ENCODE results near the gene AP2S1.
"Not testable (repeated sequence)": the region's sequence is repeated elsewhere in the genome, so short reads cannot be mapped to it uniquely, and the experiment has no call there.

AP2S1 gene

DNA sequence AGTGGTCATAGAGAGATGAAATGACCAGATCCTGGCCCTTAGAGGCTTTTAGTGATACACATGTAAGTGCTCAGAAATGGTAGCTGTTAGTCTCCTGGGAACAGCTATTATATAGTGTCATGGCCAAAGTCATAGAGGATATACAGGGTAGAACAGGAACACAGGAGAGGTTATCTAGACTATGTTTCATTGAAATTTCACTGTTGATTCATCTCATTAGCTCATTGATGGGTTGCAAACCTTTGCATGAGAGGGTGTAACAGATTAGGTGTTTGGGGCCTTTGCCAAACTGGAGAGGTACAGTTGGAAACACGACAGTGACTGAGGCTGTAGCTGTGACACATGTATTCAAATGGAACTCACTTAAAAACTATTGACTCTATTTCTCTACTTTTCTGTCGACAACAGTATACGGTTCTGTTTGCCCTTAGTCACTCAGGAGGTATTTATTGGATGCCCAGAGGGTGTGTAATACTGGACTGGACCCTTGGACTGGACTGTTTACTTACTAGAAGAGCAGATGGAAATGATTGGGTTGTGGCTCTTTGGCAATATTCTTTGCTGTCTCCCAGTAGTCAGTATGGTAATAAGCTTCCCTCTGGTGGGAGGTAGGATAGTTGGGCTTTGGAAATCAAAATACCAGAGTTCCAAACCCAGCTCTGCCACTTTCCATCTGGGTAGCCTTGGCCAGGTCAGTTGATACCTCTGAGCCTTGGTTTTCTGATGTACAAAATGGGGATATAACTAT, 40.0 kb upstream of the AP2S1 start:
- TF ChIP-seq, protein P1, sequence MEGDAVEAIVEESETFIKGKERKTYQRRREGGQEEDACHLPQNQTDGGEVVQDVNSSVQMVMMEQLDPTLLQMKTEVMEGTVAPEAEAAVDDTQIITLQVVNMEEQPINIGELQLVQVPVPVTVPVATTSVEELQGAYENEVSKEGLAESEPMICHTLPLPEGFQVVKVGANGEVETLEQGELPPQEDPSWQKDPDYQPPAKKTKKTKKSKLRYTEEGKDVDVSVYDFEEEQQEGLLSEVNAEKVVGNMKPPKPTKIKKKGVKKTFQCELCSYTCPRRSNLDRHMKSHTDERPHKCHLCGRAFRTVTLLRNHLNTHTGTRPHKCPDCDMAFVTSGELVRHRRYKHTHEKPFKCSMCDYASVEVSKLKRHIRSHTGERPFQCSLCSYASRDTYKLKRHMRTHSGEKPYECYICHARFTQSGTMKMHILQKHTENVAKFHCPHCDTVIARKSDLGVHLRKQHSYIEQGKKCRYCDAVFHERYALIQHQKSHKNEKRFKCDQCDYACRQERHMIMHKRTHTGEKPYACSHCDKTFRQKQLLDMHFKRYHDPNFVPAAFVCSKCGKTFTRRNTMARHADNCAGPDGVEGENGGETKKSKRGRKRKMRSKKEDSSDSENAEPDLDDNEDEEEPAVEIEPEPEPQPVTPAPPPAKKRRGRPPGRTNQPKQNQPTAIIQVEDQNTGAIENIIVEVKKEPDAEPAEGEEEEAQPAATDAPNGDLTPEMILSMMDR (IDR thresholded peaks at IDR 0.05; ENCODE audit: borderline replicate concordance, control extremely low read depth, extremely low read depth, insufficient read depth, missing control alignments): no peak
- no peak for DNase-seq (ENCODE audit: low spot score)
- in situ Hi-C loops (cut with MboI; ENCODE audit: low sequenced_read_pairs, unreplicated experiment): no loop called here

DNA sequence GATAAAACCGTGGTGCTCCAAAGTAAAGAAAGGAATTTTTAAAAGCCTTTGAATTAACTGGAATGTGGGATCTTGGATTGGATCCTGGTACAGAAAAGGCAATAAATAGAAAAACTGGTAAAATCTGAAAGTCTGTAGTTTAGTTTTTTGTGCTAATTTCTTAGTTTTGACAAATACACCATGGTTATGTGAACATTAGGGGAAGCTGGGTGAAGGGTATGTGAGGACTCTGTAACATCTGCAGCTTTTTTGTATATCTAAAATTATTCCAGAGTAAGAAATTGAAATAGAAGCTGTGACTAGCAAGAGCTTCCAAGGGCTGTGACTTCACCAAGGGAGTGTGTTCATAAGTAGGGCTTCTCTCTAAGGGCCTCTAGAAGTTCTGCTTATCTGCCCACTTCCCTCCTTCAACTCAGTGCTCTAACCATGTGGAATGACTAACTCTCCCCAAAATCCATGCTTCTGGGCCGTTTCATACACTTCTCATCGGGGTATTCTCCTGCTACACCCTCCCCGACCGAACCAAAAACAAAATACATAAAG, 36.7 kb upstream of the AP2S1 start:
- DNase-seq (ENCODE audit: low spot score): no peak
- TF ChIP-seq, protein P1 (IDR thresholded peaks at IDR 0.05; ENCODE audit: borderline replicate concordance, control extremely low read depth, extremely low read depth, insufficient read depth, missing control alignments): no peak
- in situ Hi-C loops (cut with MboI; ENCODE audit: low sequenced_read_pairs, unreplicated experiment): no loop called here

DNA sequence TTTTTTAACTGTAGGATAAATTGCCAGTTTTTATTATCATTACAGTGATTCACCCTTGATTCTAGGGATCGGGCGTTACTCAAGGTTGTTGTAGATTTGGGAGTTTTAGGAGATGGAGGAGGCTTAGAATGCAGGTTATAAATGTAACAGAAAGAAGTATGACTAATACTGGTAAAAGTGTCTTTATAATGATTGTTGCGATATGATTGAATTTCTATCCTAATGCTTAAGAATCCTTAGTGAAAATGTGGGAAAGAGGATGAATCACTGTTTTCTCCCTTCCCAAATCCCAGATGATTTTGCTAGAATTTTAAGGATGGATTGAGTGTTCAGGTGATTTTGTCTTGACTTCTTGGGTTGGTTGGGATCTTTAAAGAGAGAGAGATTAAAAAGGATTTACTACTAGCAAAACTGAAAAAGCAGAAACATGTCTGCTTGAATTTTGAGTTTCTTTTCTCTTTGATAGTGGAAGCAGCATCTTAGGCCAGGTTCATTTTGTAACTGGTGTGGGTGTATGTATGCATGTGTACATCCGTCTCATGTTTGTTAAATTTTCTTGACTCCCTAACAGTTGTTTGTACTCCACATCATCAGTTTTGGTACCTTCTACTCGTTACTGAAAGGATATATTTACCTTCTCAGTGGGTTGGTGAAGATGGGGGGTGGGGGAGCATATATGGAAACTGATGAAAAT, 36.0 kb upstream of the AP2S1 start:
- peak; percentile 45 for DNase-seq (ENCODE audit: low spot score)
- TF ChIP-seq, protein P1 (IDR thresholded peaks at IDR 0.05; ENCODE audit: borderline replicate concordance, control extremely low read depth, extremely low read depth, insufficient read depth, missing control alignments): no peak

DNA sequence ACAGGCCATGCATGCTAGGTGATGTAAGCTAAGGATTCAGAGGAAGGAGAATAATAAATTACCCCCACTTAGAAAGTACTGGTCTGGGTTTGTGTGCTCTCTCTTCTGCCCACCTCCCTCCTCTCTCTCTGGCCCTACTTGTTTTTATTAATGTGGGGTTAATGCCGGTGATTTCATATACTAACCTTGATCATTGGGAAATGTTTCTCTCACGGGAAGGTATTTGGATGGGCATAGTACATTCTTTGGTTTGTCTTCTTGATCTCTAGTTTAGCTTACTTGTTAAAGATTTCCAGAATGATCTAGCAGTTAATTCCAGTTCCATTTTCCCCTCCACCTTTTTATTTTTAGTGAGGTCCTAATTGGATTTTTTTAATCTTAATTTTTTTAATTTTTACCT, 34.8 kb upstream of the AP2S1 start:
- TF ChIP-seq, protein P1 (IDR thresholded peaks at IDR 0.05; ENCODE audit: borderline replicate concordance, control extremely low read depth, extremely low read depth, insufficient read depth, missing control alignments): no peak
- no peak for DNase-seq (ENCODE audit: low spot score)
- in situ Hi-C loops (cut with MboI; ENCODE audit: low sequenced_read_pairs, unreplicated experiment): no loop called here

More for the DNA sequence above, 36.0 kb upstream of the AP2S1 start:
- in situ Hi-C loops (cut with MboI; ENCODE audit: low sequenced_read_pairs, unreplicated experiment): no loop called here

DNA sequence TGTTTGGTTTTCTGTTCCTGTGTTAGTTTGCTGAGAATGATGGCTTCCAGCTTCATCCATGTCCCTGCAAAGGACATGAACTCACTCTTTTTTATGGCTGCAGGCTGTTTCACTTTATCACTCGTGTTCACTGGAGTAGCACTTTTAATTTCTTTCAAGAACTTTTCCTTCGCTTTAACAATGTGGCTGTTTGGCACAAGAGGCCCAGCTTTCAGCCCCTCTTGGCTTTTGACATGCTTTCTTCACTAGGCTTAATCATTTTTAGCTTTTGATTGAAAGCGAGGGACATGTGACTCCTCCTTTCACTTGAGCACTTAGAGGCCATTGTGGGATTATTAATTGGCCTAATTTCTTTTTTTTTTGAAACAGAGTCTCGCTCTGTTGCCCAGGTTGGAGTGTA, 32.1 kb upstream of the AP2S1 start:
- in situ Hi-C loops (cut with MboI; ENCODE audit: low sequenced_read_pairs, unreplicated experiment); DNase-seq (ENCODE audit: low spot score): not testable (repeated sequence)

DNA sequence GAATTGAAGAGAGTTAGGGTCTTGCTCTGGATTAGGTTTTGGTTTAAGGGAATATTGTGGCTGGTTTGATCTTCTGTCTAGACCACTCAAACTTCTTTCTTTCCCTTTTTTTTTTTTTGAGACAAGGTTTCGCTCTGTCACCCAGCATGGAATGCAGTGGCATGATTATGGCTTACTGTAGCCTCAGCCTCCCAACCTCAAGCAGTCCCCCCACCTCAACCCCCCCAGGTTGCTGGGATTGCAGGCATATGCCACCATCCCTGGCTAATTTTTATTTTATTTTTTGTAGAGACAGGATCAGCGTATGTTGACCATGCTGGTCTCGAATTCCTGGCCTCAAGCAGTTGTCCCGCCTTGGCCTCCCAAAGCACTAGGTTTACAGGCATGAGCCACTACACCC, 31.4 kb upstream of the AP2S1 start:
- in situ Hi-C loops (cut with MboI; ENCODE audit: low sequenced_read_pairs, unreplicated experiment): no loop called here
- TF ChIP-seq, protein P1 (IDR thresholded peaks at IDR 0.05; ENCODE audit: borderline replicate concordance, control extremely low read depth, extremely low read depth, insufficient read depth, missing control alignments): no peak
- DNase-seq (ENCODE audit: low spot score): no peak

DNA sequence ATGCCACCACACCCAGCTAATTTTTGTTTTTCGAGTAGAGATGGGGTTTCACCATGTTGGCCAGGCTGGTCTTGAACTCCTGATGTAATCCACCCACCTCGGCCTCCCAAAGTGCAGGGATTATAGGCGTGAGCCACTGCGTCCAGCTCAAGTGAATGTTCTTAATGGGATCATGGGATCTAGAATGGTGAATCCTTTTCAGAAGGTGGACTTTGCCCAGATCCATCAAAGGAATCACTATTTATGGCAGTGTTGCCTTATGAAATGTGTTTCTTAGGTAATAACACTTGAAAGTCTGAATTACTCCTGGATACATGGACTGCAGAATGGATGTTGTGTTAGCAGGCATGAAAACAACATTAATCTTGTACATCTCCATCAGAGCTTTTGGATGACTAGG, 30.4 kb upstream of the AP2S1 start:
- TF ChIP-seq, protein P1 (IDR thresholded peaks at IDR 0.05; ENCODE audit: borderline replicate concordance, control extremely low read depth, extremely low read depth, insufficient read depth, missing control alignments): no peak
- in situ Hi-C loops (cut with MboI; ENCODE audit: low sequenced_read_pairs, unreplicated experiment): no loop called here
- no peak for DNase-seq (ENCODE audit: low spot score)
